Measurements from ENCODE around the gene ITIH1.

Gene ITIH1

DNA sequence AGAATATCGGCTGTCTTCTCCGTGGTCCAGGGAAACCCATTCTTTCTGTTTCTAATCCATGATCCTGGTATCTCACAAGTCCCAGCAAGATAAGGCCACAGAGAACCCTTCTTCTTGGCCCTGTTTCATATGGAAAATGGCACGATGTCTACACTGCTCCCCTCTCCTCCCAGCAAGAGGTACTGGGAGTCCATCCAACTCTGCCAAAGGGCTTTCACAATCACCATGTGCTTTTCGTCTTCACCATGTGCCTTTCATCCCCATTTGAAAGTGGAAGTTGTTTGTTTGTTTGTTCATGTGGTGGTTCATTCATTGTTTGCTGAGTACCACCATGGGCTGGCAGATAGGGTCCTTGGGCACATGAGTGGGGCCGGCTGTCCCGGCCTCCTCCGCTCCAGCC is 22.7 kb downstream of the ITIH1 start:
- no peaks in the 10 kb centered on the region for H3K36me3 ChIP-seq (replicated peaks)
- H3K9me3 ChIP-seq = no peaks in the 10 kb centered on the region
- no peak for DNase-seq (ENCODE audit: low spot score in 2 of 2)
- no peaks in the 10 kb centered on the region for H3K4me1 ChIP-seq
- H3K27me3 ChIP-seq (ENCODE audit: low read depth) = no peaks in the 10 kb centered on the region
- in situ Hi-C loops (cut with MboI; ENCODE audit: low sequenced_read_pairs) = no loop called here
- no peak overlapping the region for H3K4me3 ChIP-seq

DNA sequence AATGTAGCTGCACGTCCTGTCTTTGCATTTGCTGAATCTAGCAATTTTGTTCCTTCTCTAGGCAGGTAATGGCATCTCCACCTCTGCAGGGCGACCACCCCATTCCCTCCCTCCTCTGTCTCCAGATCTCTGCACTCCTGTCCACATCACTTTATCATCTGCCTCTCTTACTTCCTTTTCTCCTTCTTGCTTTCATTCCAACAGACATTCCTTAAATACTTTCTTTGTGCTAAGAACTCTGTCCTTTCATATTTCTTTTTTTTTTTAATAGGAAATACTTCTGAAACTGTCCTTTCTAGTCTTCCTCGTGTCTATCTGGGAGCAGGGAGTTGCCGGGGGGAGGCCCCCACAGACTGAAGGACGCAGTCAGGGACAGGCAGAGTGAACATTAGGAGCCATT is 24.4 kb downstream of the ITIH1 start:
- no peak overlapping the region for H3K4me3 ChIP-seq
- H3K36me3 ChIP-seq (replicated peaks) = no peaks in the 10 kb centered on the region
- H3K27me3 ChIP-seq (ENCODE audit: low read depth) = no peaks in the 10 kb centered on the region
- no peak for DNase-seq (ENCODE audit: low spot score in 2 of 2)
- H3K9me3 ChIP-seq = no peaks in the 10 kb centered on the region
- H3K4me1 ChIP-seq = no peaks in the 10 kb centered on the region
- in situ Hi-C loops (cut with MboI; ENCODE audit: low sequenced_read_pairs) = no loop called here

DNA sequence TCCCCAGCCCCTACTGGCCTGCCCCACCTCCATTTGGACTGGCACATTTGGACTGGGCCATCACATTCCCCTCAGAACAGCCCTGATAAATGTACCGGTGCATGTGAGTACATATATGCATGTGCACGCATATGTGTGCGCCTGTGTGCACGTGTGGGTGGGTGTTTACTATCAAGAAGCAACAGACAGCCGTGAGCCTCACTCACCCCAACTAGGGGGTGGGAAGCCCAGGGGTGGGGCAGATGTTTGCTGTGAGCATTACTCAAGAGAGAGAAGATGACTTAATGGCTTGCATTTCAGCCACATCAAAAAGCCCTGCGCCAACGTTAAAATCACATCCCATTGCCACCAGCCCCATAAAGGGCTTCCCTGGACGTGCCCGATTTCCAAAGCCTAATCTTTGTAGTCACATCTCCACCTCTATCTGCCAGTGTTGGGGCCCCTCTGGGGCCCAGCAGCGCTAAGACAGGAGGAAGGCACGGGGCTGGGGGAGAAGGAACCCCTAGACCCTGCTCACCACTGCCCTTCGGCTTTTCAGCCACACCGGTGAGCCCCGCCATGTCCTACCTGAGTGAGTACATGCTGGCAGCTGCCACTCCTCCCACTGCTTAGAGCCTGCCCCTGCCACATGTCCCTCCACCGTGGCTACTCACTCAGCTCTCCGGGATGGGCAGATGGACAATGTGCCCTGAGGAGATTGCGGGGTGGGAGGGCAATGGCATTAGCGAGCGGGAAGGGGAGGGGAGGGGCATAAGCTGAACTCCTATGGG is 28.1 kb downstream of the ITIH1 start:
- Histone ChIP-seq H3K4me3 (no peak overlapping the region), H3K9me3 (no peaks in the 10 kb centered on the region), H3K27me3 (ENCODE audit: low read depth) (no peaks in the 10 kb centered on the region), H3K4me1 (no peaks in the 10 kb centered on the region), H3K36me3 (replicated peaks) (no peaks in the 10 kb centered on the region)
- in situ Hi-C loops (cut with MboI; ENCODE audit: low sequenced_read_pairs) = no loop called here
- no peak for DNase-seq (ENCODE audit: low spot score in 2 of 2)

- H3K36me3 ChIP-seq (replicated peaks) = no peaks in the 10 kb centered on the region
- in situ Hi-C loops (cut with MboI; ENCODE audit: low sequenced_read_pairs) = no loop called here
- H3K9me3 ChIP-seq = no peaks in the 10 kb centered on the region
- no peak overlapping the region for H3K4me3 ChIP-seq
- no peaks in the 10 kb centered on the region for H3K27me3 ChIP-seq (ENCODE audit: low read depth)
- DNase-seq (ENCODE audit: low spot score in 2 of 2) = no peak
- no peaks in the 10 kb centered on the region for H3K4me1 ChIP-seq
These were observed 31.8 kb downstream of the ITIH1 start for GRCh38 chr3:52809149-52809548.

DNA sequence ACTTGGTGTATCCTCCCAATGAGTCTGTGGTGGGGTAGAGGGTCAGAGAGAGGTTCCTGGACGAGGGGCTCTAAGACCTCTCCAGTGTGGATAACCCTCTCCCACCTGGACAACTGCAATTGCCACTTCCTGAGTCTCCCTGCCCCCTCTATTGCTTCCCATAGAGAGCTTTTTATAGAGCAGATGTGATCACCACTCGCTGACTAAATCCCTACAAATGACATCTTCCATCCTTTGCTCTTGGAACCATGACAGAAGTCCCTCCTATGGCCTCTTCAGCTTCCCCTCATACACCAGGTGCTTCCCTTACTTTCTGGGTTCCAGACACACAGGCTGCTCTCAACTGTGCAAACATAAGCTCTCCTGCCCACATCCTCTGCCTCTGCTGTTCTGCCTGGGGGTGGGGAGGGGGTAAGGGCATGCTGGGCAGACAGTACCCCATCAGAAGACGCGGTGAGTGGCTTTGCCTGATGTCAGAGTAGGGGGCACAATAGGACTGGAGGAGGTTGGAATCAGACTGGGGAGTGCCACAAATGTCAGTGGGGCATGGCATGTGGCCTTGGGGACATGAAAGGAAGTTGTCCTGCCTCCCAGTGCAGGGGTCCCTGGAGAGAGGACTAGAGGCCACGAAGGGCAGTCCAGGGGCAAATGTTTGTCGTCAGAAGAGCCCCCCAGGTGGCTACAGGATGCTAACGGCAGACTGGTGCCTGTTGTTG is 32.4 kb downstream of the ITIH1 start:
- DNase-seq (ENCODE audit: low spot score in 2 of 2) = no peak
- no peaks in the 10 kb centered on the region for H3K9me3 ChIP-seq
- no peaks in the 10 kb centered on the region for H3K36me3 ChIP-seq (replicated peaks)
- in situ Hi-C loops (cut with MboI; ENCODE audit: low sequenced_read_pairs) = no loop called here
- no peaks in the 10 kb centered on the region for H3K4me1 ChIP-seq
- no peak overlapping the region for H3K4me3 ChIP-seq
- no peaks in the 10 kb centered on the region for H3K27me3 ChIP-seq (ENCODE audit: low read depth)

DNA sequence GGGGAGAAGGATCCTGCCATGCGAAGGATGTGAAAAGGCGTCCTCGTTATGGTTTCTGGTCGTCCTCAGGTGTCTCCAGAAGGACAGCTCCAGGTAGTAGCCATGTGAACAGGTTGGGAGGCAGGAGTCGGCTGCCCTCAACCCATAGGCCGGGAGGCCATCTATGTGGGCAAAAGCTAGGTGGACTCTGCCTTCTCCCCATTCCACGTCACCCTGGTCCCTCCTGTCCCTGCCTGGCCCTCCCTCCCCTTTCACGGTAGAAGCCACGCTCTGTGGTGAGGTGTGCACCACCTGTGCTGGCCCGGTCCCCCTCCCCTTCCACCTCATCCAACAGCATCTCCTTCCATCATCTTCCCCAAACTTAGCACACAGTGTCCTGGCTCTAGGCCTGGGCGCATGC is 33.5 kb downstream of the ITIH1 start:
- in situ Hi-C loops (cut with MboI; ENCODE audit: low sequenced_read_pairs) = no loop called here

GRCh38 chr3:52811452-52812011 is 34.1 kb downstream of the ITIH1 start:
- Histone ChIP-seq H3K9me3 (no peaks in the 10 kb centered on the region), H3K4me1 (no peaks in the 10 kb centered on the region), H3K4me3 (no peak overlapping the region), H3K27me3 (ENCODE audit: low read depth) (no peaks in the 10 kb centered on the region), H3K36me3 (replicated peaks) (no peaks in the 10 kb centered on the region)
- no peak for DNase-seq (ENCODE audit: low spot score in 2 of 2)
- in situ Hi-C loops (cut with MboI; ENCODE audit: low sequenced_read_pairs) = no loop called here

More for the DNA sequence above, 33.5 kb downstream of the ITIH1 start:
- H3K9me3 ChIP-seq = no peaks in the 10 kb centered on the region
- H3K4me3 ChIP-seq = no peak overlapping the region
- H3K36me3 ChIP-seq (replicated peaks) = no peaks in the 10 kb centered on the region
- no peaks in the 10 kb centered on the region for H3K4me1 ChIP-seq
- no peaks in the 10 kb centered on the region for H3K27me3 ChIP-seq (ENCODE audit: low read depth)
- no peak for DNase-seq (ENCODE audit: low spot score in 2 of 2)

GRCh38 chr3:52813810-52814209 is 36.4 kb downstream of the ITIH1 start:
- no peak for DNase-seq (ENCODE audit: low spot score in 2 of 2)
- Histone ChIP-seq H3K36me3 (replicated peaks) (no peaks in the 10 kb centered on the region), H3K27me3 (ENCODE audit: low read depth) (no peaks in the 10 kb centered on the region), H3K9me3 (no peaks in the 10 kb centered on the region), H3K4me1 (no peaks in the 10 kb centered on the region), H3K4me3 (no peak overlapping the region)
- in situ Hi-C loops (cut with MboI; ENCODE audit: low sequenced_read_pairs) = no loop called here

DNA sequence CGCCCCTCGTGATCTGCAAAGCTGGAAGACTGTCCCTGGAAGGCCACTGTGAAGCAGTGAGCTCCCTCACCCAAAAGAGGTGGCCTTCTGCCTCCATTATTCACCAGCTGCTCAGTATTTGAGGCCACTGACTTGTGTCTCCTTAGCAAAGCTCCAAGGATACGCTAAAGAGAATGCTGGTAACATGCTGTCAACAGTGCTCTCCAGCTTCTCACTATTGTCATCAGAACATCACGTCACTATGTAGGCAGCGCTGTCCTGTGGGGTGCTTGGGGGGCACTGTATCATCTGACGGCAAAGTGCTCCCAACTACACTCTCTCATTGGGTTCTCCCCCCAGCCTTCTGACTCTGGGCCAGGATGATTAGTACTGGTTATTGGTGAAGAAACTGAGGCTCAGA is 38.8 kb downstream of the ITIH1 start:
- H3K9me3 ChIP-seq = no peaks in the 10 kb centered on the region
- H3K27me3 ChIP-seq (ENCODE audit: low read depth) = no peaks in the 10 kb centered on the region
- no peaks in the 10 kb centered on the region for H3K36me3 ChIP-seq (replicated peaks)
- H3K4me1 ChIP-seq = no peaks in the 10 kb centered on the region
- H3K4me3 ChIP-seq = no peak overlapping the region
- no peak for DNase-seq (ENCODE audit: low spot score in 2 of 2)
- in situ Hi-C loops (cut with MboI; ENCODE audit: low sequenced_read_pairs) = no loop called here

GRCh38 chr3:52816654-52817053 is 39.3 kb downstream of the ITIH1 start:
- Histone ChIP-seq H3K4me1 (no peaks in the 10 kb centered on the region), H3K4me3 (no peak overlapping the region), H3K36me3 (replicated peaks) (no peaks in the 10 kb centered on the region), H3K9me3 (no peaks in the 10 kb centered on the region), H3K27me3 (ENCODE audit: low read depth) (no peaks in the 10 kb centered on the region)
- in situ Hi-C loops (cut with MboI; ENCODE audit: low sequenced_read_pairs) = no loop called here
- no peak for DNase-seq (ENCODE audit: low spot score in 2 of 2)

DNA sequence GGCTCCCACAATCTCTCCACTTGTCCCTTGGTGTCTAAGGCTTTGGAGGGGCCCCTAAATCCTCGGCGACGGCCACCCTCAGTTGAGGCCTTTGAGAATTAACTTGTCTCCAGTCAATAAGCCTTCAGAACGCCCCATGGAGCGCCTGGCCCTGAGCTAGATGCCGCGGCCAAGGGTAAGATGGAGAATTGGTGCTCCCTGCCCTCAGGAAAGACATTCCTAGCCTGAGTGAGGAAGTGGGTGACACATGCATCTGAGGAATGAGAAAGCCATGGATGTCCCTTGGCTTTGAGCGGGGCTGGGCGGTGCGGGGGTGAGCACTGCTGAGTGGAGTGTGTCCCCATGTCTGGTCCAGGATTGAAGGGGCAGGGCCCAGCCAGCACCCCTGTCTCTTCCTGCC is 39.8 kb downstream of the ITIH1 start:
- no peaks in the 10 kb centered on the region for H3K4me1 ChIP-seq

DNA sequence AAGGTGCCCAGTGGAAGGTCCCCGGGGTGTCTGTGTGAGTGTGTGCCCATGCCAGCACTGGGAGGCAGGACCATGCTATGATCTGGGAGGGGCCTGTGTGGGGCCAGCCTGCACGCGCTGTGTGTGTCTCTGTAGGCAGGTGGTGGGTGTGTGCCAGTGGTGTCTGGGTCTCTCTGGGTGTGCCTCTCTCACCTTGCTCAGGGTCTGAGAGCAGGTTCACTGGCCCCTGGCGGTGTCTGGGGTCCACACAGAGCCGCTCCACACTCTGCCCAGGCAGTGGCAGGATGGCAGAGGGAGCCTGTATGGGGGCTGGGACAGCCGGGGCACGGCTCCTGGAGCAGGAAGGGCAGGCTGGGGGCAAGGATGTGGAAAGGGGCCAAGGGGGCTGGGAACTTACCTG is 40.5 kb downstream of the ITIH1 start:
- DNase-seq (ENCODE audit: low spot score in 2 of 2) = no peak
- no peaks in the 10 kb centered on the region for H3K27me3 ChIP-seq (ENCODE audit: low read depth)
- H3K4me1 ChIP-seq = no peaks in the 10 kb centered on the region
- H3K36me3 ChIP-seq (replicated peaks) = no peaks in the 10 kb centered on the region
- no peaks in the 10 kb centered on the region for H3K9me3 ChIP-seq
- no peak overlapping the region for H3K4me3 ChIP-seq
- in situ Hi-C loops (cut with MboI; ENCODE audit: low sequenced_read_pairs) = no loop called here

More for the DNA sequence above, 39.8 kb downstream of the ITIH1 start:
- in situ Hi-C loops (cut with MboI; ENCODE audit: low sequenced_read_pairs) = no loop called here
- no peaks in the 10 kb centered on the region for H3K36me3 ChIP-seq (replicated peaks)
- no peak for DNase-seq (ENCODE audit: low spot score in 2 of 2)
- no peaks in the 10 kb centered on the region for H3K9me3 ChIP-seq
- H3K27me3 ChIP-seq (ENCODE audit: low read depth) = no peaks in the 10 kb centered on the region
- H3K4me3 ChIP-seq = no peak overlapping the region

DNA sequence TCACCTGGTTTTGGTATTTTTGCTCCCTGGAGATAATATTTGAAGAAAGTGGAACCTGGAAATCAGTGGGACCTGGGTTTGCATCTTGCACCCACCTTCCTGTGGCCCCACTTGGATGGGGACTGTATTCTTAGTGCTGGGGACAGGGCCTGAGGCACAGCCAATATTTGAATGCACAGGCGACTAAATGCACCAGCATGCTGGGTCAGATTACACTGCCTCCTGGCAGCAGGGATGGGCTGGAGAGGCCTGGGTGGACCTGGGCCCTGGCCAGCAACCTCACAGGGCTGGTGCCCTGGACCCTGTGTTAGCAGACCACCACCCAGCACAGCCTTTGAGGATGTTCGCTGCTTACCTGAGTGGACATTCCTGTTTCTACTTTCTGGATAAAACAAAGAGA is 42.5 kb downstream of the ITIH1 start:
- H3K27me3 ChIP-seq (ENCODE audit: low read depth) = no peaks in the 10 kb centered on the region
- no peak overlapping the region for H3K4me3 ChIP-seq
- H3K9me3 ChIP-seq = no peaks in the 10 kb centered on the region
- in situ Hi-C loops (cut with MboI; ENCODE audit: low sequenced_read_pairs) = no loop called here
- no peaks in the 10 kb centered on the region for H3K4me1 ChIP-seq
- DNase-seq (ENCODE audit: low spot score in 2 of 2) = no peak
- H3K36me3 ChIP-seq (replicated peaks) = no peaks in the 10 kb centered on the region

GRCh38 chr3:52820736-52821135 is 43.3 kb downstream of the ITIH1 start:
- H3K4me1 ChIP-seq = no peaks in the 10 kb centered on the region
- no peaks in the 10 kb centered on the region for H3K36me3 ChIP-seq (replicated peaks)
- H3K9me3 ChIP-seq = no peaks in the 10 kb centered on the region
- in situ Hi-C loops (cut with MboI; ENCODE audit: low sequenced_read_pairs) = no loop called here
- H3K4me3 ChIP-seq = no peak overlapping the region
- no peaks in the 10 kb centered on the region for H3K27me3 ChIP-seq (ENCODE audit: low read depth)
- peak; percentile 4 to 66 for DNase-seq (ENCODE audit: low spot score in 2 of 2)
